ENCODE measurements around the gene MAMLD1. TPM values are rescaled to one million over a fixed set of nuclear protein-coding genes. Genes with fewer than 3 reads are reported as not detected.

The MAMLD1 gene
- total and polyA plus RNA-seq, 4 donors: 1.9 to 6.7 (median 2.8) TPM

- peaks cover 0 to 7% (median 2%) of the 10 kb centered on the region in 4 donors for H3K9me3 ChIP-seq (ENCODE audit: control insufficient read depth in 4 of 4, insufficient read depth in 3 of 4, low read length in 3 of 4)
- no peak overlapping the region for H3K9ac ChIP-seq (ENCODE audit: insufficient read depth in 1 of 2, low read length in 2 of 2)
- DNase-seq (peak in 1 of 3 donors; percentile 21), ATAC-seq (ENCODE audit: insufficient read depth, low FRiP score) (no peak)
- H3K27ac ChIP-seq (ENCODE audit: low read depth in 1 of 2, low read length in 1 of 2): no peak overlapping the region
- TF ChIP-seq CTCF (IDR thresholded peaks at IDR 0.05; ENCODE audit: control extremely low read depth, extremely low read depth): no peak
- no peaks in the 10 kb centered on the region for H3K36me3 ChIP-seq (ENCODE audit: control insufficient read depth in 4 of 4, insufficient read depth in 4 of 4, low read length in 4 of 4)
- H3K4me1 ChIP-seq (ENCODE audit: control insufficient read depth in 5 of 5, insufficient read depth in 5 of 5, low read length in 5 of 5): peaks cover 0 to 12% (median 7%) of the 10 kb centered on the region in 5 donors
- no peaks in the 10 kb centered on the region for H3K27me3 ChIP-seq (ENCODE audit: control insufficient read depth in 3 of 3, insufficient read depth in 3 of 3, low read length in 2 of 3)
- H3K4me3 ChIP-seq: no peak overlapping the region
- WGBS, 2 donors: 81 to 95% methylated on average over 2 of the region's 2 CpGs
Observed at GRCh38 chrX:150324919-150325318, 38.2 kb upstream of the MAMLD1 start.

- no peaks in the 10 kb centered on the region for H3K27me3 ChIP-seq (ENCODE audit: control insufficient read depth in 3 of 3, insufficient read depth in 3 of 3, low read length in 2 of 3)
- no peak for TF ChIP-seq CTCF (IDR thresholded peaks at IDR 0.05; ENCODE audit: control extremely low read depth, extremely low read depth)
- H3K36me3 ChIP-seq (ENCODE audit: control insufficient read depth in 4 of 4, insufficient read depth in 4 of 4, low read length in 4 of 4): no peaks in the 10 kb centered on the region
- H3K4me3 ChIP-seq: no peak overlapping the region
- peaks cover 0 to 12% (median 7%) of the 10 kb centered on the region in 5 donors for H3K4me1 ChIP-seq (ENCODE audit: control insufficient read depth in 5 of 5, insufficient read depth in 5 of 5, low read length in 5 of 5)
- DNase-seq (peak; percentile 23 to 62 (median 56)), ATAC-seq (ENCODE audit: insufficient read depth, low FRiP score) (no peak)
- H3K9ac ChIP-seq (ENCODE audit: insufficient read depth in 1 of 2, low read length in 2 of 2): no peak overlapping the region
- WGBS, 2 donors: 42 to 46% methylated on average over 7 of the region's 7 CpGs
- H3K9me3 ChIP-seq (ENCODE audit: control insufficient read depth in 4 of 4, insufficient read depth in 3 of 4, low read length in 3 of 4): peaks cover 0 to 4% (median 2%) of the 10 kb centered on the region in 4 donors
- H3K27ac ChIP-seq (ENCODE audit: low read depth in 1 of 2, low read length in 1 of 2): no peak overlapping the region
Observed at GRCh38 chrX:150326541-150327247, 36.4 kb upstream of the MAMLD1 start.

GRCh38 chrX:150329282-150329681, 33.8 kb upstream of the MAMLD1 start:
- 48 to 49% methylated on average over 8 of the region's 8 CpGs for WGBS, 2 donors
- Histone ChIP-seq H3K9me3 (ENCODE audit: control insufficient read depth in 4 of 4, insufficient read depth in 3 of 4, low read length in 3 of 4) (peaks cover 0 to 2% (median 0%) of the 10 kb centered on the region in 4 donors), H3K27me3 (ENCODE audit: control insufficient read depth in 3 of 3, insufficient read depth in 3 of 3, low read length in 2 of 3) (no peaks in the 10 kb centered on the region), H3K27ac (ENCODE audit: low read depth in 1 of 2, low read length in 1 of 2) (no peak overlapping the region), H3K4me1 (ENCODE audit: control insufficient read depth in 5 of 5, insufficient read depth in 5 of 5, low read length in 5 of 5) (peaks cover 0 to 12% (median 7%) of the 10 kb centered on the region in 5 donors), H3K4me3 (no peak overlapping the region), H3K36me3 (ENCODE audit: control insufficient read depth in 4 of 4, insufficient read depth in 4 of 4, low read length in 4 of 4) (no peaks in the 10 kb centered on the region), H3K9ac (ENCODE audit: insufficient read depth in 1 of 2, low read length in 2 of 2) (no peak overlapping the region)
- no peak for TF ChIP-seq CTCF (IDR thresholded peaks at IDR 0.05; ENCODE audit: control extremely low read depth, extremely low read depth)
- ATAC-seq (ENCODE audit: insufficient read depth, low FRiP score) (no peak), DNase-seq (no peak)

All from lung (tissue), 12 donors.